GM21528 (cell line): ENCODE results near the gene CCDC28A.

Source experiments
- ATAC-seq: cut with Tn5 transposase; IDR thresholded peaks from one replicate; pipeline ENCODE4 v1.9.1; 2021; ENCODE audit warnings: mild to moderate bottlenecking, moderate library complexity; ENCODE audit not compliant: unreplicated experiment, low FRiP score

Gene CCDC28A

DNA sequence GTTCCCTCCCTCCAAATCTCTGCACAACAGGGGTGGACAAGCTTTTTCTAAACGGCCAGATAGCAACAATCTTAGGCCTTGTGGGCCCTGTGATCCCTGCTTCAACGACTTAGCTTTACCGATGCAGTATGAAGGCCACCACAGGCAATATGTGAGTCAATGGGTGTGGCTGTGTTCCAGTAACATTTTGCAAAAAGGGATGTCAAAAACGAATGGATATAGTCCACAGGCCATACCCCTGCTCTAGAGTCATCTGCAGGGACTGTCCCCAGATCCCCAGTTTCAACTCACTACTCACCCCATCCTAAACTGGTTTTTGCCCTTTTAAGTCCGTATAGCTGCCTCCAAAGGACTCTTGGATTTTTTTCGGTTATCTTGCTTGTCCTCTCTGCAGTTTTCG lies 56.7 kb downstream of the CCDC28A start:
- no peak for ATAC-seq

DNA sequence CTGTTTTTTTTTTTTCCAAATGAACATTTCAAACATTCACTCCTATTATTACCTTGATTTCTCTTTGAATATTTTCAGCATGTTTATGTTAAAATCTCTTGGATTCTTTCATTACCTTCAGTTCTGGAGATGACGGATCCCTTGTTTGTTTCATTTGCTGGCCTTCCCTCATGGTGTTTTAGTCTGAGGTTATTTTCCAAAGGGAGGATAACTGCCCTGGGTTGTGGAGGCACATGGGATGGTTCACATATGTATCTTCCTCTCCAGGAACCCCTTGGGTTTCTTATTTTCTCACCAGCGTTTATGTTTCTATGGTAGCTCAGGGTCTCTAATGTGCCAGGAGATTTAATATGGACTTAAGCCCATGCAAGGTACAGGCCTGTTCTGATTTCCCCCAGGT lies 58.6 kb downstream of the CCDC28A start:
- ATAC-seq = no peak

DNA sequence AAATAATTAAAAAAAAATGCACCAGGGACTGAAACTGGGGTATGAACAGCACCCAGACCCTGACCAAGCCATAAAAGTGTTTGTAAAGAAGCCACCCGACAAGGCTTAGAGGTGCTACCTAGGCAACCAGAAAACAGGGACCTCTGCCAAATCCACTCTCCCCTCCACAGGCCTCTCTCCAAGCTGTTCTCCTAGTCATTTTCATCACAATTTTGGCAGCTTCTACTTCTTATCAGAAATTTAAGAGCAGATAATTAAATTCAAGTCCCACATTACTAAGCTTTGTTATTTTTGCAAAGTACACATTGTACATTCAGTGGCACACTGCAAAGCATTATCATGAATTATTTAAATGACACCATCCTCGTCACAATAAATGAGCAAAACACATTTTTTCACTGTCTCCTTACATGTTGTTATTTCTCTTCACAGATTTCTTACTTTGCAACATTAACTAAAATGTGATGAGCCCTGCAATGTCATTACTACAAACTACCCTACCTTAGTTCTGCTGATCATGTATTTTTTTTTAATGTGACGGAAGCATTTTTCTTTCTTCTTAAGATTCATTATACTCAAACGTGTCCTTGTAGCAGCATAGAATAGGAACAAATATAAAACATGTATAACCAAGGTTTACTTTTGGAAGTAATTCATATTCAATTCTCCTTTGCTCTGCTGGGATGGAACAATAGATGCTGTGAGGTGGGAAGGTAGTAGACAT lies 60.4 kb downstream of the CCDC28A start:
- ATAC-seq = no peak

DNA sequence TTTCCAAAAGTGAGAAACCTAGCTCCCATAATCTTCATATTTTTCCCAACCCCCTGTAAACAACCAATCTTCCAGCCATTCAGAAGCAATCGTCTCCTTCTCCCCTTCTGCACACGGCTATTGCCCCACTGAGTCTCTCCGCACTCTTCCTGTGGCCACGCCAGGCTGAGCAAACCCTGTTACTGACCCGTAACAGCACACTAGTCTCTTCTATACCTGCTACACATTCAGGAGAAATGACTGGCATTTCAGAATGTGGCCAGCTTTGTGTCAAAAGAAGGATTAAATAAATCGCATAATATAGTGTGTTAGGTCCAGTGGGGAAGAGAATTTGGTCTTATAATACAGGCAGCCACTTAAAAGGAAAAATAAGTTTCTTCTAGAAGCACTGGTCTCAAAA lies 63.7 kb downstream of the CCDC28A start:
- no peak for ATAC-seq
